IMR-90 (cell line): Measurements from ENCODE around the gene SFT2D3. TPM values are rescaled to one million over a fixed set of nuclear protein-coding genes. Genes with fewer than 3 reads are reported as not detected.

Experiments
- ATAC-seq: fragments of 200-7000 bp; cut with Tn5 transposase; 2 replicates; pipeline ENCODE4 v1.9.1; 2020; ENCODE audit warnings: low read depth, mild to moderate bottlenecking, moderate library complexity
- BruUV-seq: library from RNA; stranded (reverse); fragments of 400-500 nt; replicated peaks from 2 replicates; lab custom pipeline; 2021; lab: Mats Ljungman, UMichigan
- CTCF ChIA-PET: fragments of 300-600 bp; formaldehyde crosslinking; extraction: SDS; loops from one replicate; lab custom pipeline; 2021; ENCODE audit warnings: antibody characterized with exemption; lab: Yijun Ruan, JAX
- POLR2A ChIA-PET: fragments of 300-600 bp; sonication (Branson Sonifier 250); formaldehyde crosslinking; loops from one replicate; lab custom pipeline; 2022; ENCODE audit warnings: antibody characterized with exemption; ENCODE audit not compliant: unreplicated experiment; lab: Charles Lee
- DNase-seq: peaks from one replicate; pipeline ENCODE4 v3.0.0; 2013
- H2AFZ ChIP-seq: replicated peaks from 2 replicates; pipeline ENCODE3; 2013; ENCODE audit warnings: low read length, mild to moderate bottlenecking; ENCODE audit not compliant: poor library complexity
- H2AK5ac ChIP-seq: 2 replicates; pipeline ENCODE4 v1.6.1; 2013; ENCODE audit warnings: low read depth, low read length, inconsistent platforms
- H2AK9ac ChIP-seq: replicated peaks from 2 replicates; pipeline ENCODE3; 2013; ENCODE audit warnings: mild to moderate bottlenecking, low read depth, low read length, moderate library complexity; ENCODE audit not compliant: poor library complexity
- H2BK120ac ChIP-seq: 2 replicates; pipeline ENCODE4 v1.6.1; 2013; ENCODE audit warnings: low read depth, low read length, inconsistent platforms
- H2BK15ac ChIP-seq: 3 replicates; pipeline ENCODE4 v1.6.1; 2013; ENCODE audit warnings: low read depth, low read length, inconsistent platforms
- H2BK20ac ChIP-seq: 2 replicates; pipeline ENCODE4 v1.6.1; 2013; ENCODE audit warnings: low read depth, mild to moderate bottlenecking, inconsistent platforms, low read length, moderate library complexity
- H2BK5ac ChIP-seq: 2 replicates; pipeline ENCODE4 v1.6.1; 2013; ENCODE audit warnings: mild to moderate bottlenecking, low read depth, low read length, inconsistent platforms; ENCODE audit not compliant: poor library complexity, severe bottlenecking
- H3K14ac ChIP-seq: replicated peaks from 2 replicates; pipeline ENCODE4 v1.6.1; 2013; ENCODE audit warnings: low read depth, low read length, inconsistent platforms
- H3K18ac ChIP-seq: 2 replicates; pipeline ENCODE4 v1.6.1; 2013; ENCODE audit warnings: low read depth, low read length, control low read depth
- H3K23ac ChIP-seq: 2 replicates; pipeline ENCODE4 v1.6.1; 2013; ENCODE audit warnings: low read depth, low read length, inconsistent platforms
- H3K27ac ChIP-seq: 2 replicates; pipeline ENCODE4 v1.5.1; 2013; ENCODE audit warnings: mild to moderate bottlenecking, control low read depth, low read length; ENCODE audit not compliant: insufficient read depth
- H3K27me3 ChIP-seq: 2 replicates; pipeline ENCODE4 v1.6.1; 2013; ENCODE audit warnings: low read length; ENCODE audit not compliant: control insufficient read depth, insufficient read depth
- H3K36me3 ChIP-seq: 2 replicates; pipeline ENCODE4 v1.6.1; 2013; ENCODE audit warnings: low read length, mixed read lengths; ENCODE audit not compliant: control insufficient read depth, insufficient read depth
- H3K4ac ChIP-seq: 2 replicates; pipeline ENCODE4 v1.6.1; 2013; ENCODE audit warnings: low read depth, low read length, inconsistent platforms
- H3K4me1 ChIP-seq: 2 replicates; pipeline ENCODE4 v1.6.1; 2013; ENCODE audit warnings: low read length, mixed read lengths; ENCODE audit not compliant: control insufficient read depth, insufficient read depth
- H3K4me2 ChIP-seq: 2 replicates; pipeline ENCODE4 v1.6.1; 2013; ENCODE audit warnings: low read depth, mild to moderate bottlenecking, control low read depth, low read length, moderate library complexity
- H3K4me3 ChIP-seq: 2 replicates; pipeline ENCODE4 v1.5.1; 2013; ENCODE audit warnings: low read depth, mild to moderate bottlenecking, control low read depth, low read length, moderate library complexity; ENCODE audit not compliant: insufficient read depth
- H3K56ac ChIP-seq: 2 replicates; pipeline ENCODE4 v1.6.1; 2013; ENCODE audit warnings: low read length, inconsistent platforms; ENCODE audit not compliant: insufficient read depth; ENCODE audit errors: extremely low read depth
- H3K79me1 ChIP-seq, 2 experiments: 2 replicates each; pipeline ENCODE4 v1.6.1; 2013; ENCODE audit warnings: low read length in 2 of 2, inconsistent platforms in 1 of 2, low read depth in 1 of 2
- H3K9ac ChIP-seq: 2 replicates; pipeline ENCODE4 v1.6.1; 2013; ENCODE audit warnings: low read depth, low read length, control low read depth
- H3K9me1 ChIP-seq: 2 replicates; pipeline ENCODE4 v1.6.1; 2013; ENCODE audit warnings: low read length, inconsistent platforms; ENCODE audit not compliant: insufficient read depth
- H3K9me3 ChIP-seq: 2 replicates; pipeline ENCODE4 v1.6.1; 2013; ENCODE audit warnings: low read length; ENCODE audit not compliant: control insufficient read depth, insufficient read depth
- H4K20me1 ChIP-seq: 2 replicates; pipeline ENCODE4 v1.6.1; 2013; ENCODE audit warnings: low read length, inconsistent platforms; ENCODE audit not compliant: insufficient read depth
- H4K5ac ChIP-seq: 2 replicates; pipeline ENCODE4 v1.6.1; 2013; ENCODE audit warnings: mild to moderate bottlenecking, low read depth, low read length, control low read depth
- H4K8ac ChIP-seq, 2 experiments: 2 replicates each; pipeline ENCODE4 v1.6.1; 2013; ENCODE audit warnings: low read depth in 2 of 2, low read length in 2 of 2, control low read depth in 1 of 2, inconsistent platforms in 1 of 2
- H4K91ac ChIP-seq: 2 replicates; pipeline ENCODE4 v1.6.1; 2013; ENCODE audit warnings: low read depth, low read length, inconsistent platforms; ENCODE audit not compliant: insufficient read depth
- BHLHE40 ChIP-seq: fragments of 150-350 bp; IDR thresholded peaks from 2 replicates; pipeline ENCODE4 v1.6.1; 2016; ENCODE audit warnings: mild to moderate bottlenecking, low read depth, low read length
- CEBPB ChIP-seq: IDR thresholded peaks from 2 replicates; pipeline ENCODE4 v1.6.1; 2012; ENCODE audit warnings: low read depth, low read length, improper control_type of control experiment
- CHD1 ChIP-seq: IDR thresholded peaks from 2 replicates; pipeline ENCODE4 v1.6.1; 2012; ENCODE audit warnings: low read depth, low read length, improper control_type of control experiment
- FOS ChIP-seq: fragments of 150-350 bp; IDR thresholded peaks from 2 replicates; pipeline ENCODE4 v1.6.1; 2016; ENCODE audit warnings: low read depth, low read length
- MAFK ChIP-seq: IDR thresholded peaks from 2 replicates; pipeline ENCODE4 v1.6.1; 2012; ENCODE audit warnings: low read depth, low read length, improper control_type of control experiment
- MAZ ChIP-seq: IDR thresholded peaks from 2 replicates; pipeline ENCODE4 v1.6.1; 2012; ENCODE audit warnings: low read depth, mild to moderate bottlenecking, low read length, improper control_type of control experiment, moderate library complexity, borderline replicate concordance
- MXI1 ChIP-seq: IDR thresholded peaks from 2 replicates; pipeline ENCODE4 v1.6.1; 2012; ENCODE audit warnings: low read depth, mild to moderate bottlenecking, low read length, moderate library complexity, borderline replicate concordance
- NFE2L2 ChIP-seq: fragments of 150-350 bp; IDR thresholded peaks from 2 replicates; pipeline ENCODE4 v1.6.1; 2016; ENCODE audit warnings: low read depth, mild to moderate bottlenecking, low read length
- POLR2A ChIP-seq: IDR thresholded peaks from 2 replicates; pipeline ENCODE4 v1.6.1; 2012; ENCODE audit warnings: mild to moderate bottlenecking, low read depth, low read length
- RAD21 ChIP-seq: IDR thresholded peaks from 2 replicates; pipeline ENCODE4 v1.6.1; 2012; ENCODE audit warnings: low read length, improper control_type of control experiment
- RCOR1 ChIP-seq: IDR thresholded peaks from 2 replicates; pipeline ENCODE4 v1.6.1; 2012; ENCODE audit warnings: mild to moderate bottlenecking, low read length, improper control_type of control experiment; ENCODE audit not compliant: insufficient replicate concordance
- RFX5 ChIP-seq: IDR thresholded peaks from 2 replicates; pipeline ENCODE4 v1.8.0; 2012; ENCODE audit warnings: low read depth, mild to moderate bottlenecking, low read length, moderate library complexity
- SMC3 ChIP-seq: fragments of 150-350 bp; IDR thresholded peaks from 2 replicates; pipeline ENCODE4 v1.6.1; 2016; ENCODE audit warnings: low read depth, mild to moderate bottlenecking, antibody characterized with exemption, low read length, moderate library complexity
- WGBS, 2 experiments: methylation state at CpG; one replicate each; pipeline versions ENCODE4 v1.1.5 to v1.1.7; 2013; ENCODE audit warnings: missing lambda C conversion rate in 2 of 2; ENCODE audit not compliant: insufficient read length in 1 of 2; ENCODE audit errors: extremely low coverage in 2 of 2; 5-methylcytosine and 5-hydroxymethylcytosine counted together
- dilution Hi-C: fragments of 300-500 bp; cut with HindIII; formaldehyde crosslinking; loops from one replicate; pipeline ENCODE4 v1.14.3; 2018; ENCODE audit warnings: low sequenced_read_pairs; ENCODE audit not compliant: unreplicated experiment
- in situ Hi-C: fragments of 300-500 bp; cut with MboI; formaldehyde crosslinking; loops from 3 replicates; pipeline ENCODE4 v1.14.3; 2019; ENCODE audit warnings: low sequenced_read_pairs, inconsistent platforms, mixed read lengths
- intact Hi-C: fragments of 100-400 bp; cut with micrococcal nuclease; formaldehyde crosslinking; loops from 2 replicates; pipeline ENCODE4 v1.10.0; 2022
- polyA plus RNA-seq, 3 experiments: library from polyadenylated mRNA; depleted of rRNA; stranded (reverse); fragments of >200 nt; gene quantifications; 2 replicates each; pipeline ENCODE4 v1.2.3, GENCODE V29; 2012; ENCODE audit warnings: low replicate concordance in 1 of 3
- total RNA-seq: library from RNA; depleted of rRNA; stranded (reverse); fragments of >200 nt; gene quantifications from 2 replicates; pipeline ENCODE4 v1.2.3, GENCODE V29; 2012
- TF ChIP-seq, protein P1 (sequence below): conservative IDR thresholded peaks from 2 replicates; pipeline ENCODE4 v1.5.1; 2012; ENCODE audit warnings: mild to moderate bottlenecking, low read depth, low read length, improper control_type of control experiment
- TF ChIP-seq, protein P2 (sequence below): fragments of 150-350 bp; IDR thresholded peaks from 2 replicates; pipeline ENCODE4 v1.6.1; 2017; ENCODE audit warnings: mild to moderate bottlenecking, antibody characterized with exemption, low read length, low read depth
- TF ChIP-seq, protein P3 (sequence below): fragments of 150-350 bp; IDR thresholded peaks from 2 replicates; pipeline ENCODE4 v1.6.1; 2016; ENCODE audit warnings: low read depth, mild to moderate bottlenecking, low read length, moderate library complexity, borderline replicate concordance

The SFT2D3 gene
- total and polyA plus RNA-seq, 2 of the 4 experiments (the other 2 are of a cell fraction) = 2.5 to 3.1 TPM

DNA sequence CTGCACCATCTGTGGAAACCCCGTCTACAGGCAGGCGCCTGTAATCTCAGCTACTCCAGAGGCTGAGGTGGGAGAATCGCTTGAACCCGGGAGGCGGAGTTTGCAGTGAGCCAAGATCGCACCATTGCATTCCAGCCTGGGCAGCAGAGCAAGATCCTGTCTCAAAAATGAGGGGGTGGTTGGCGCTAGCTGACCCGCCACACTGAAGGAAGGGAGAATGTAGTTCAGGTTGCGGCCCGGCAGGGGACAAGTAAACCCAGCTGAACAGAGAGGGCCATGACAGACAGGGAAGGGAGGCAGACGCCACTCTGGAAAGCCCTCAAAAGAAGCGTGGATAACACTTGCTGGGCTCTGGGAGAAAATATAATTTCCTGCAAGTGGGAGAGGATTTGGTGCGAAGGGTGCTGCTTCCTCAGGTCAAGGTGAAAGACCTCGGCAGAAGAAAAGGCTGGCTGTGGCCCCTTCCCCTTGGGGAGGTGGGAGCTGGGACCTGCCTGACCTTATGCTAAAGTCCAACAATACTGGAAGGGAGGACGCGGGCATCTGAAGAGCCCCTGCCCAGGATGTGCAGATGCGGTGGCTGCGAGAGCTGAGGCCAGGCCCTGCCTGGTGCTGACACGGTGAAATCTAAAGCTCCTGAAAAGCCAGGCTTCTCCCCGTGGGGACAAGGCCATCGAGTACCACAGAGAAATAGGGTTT, 3.7 kb upstream of the SFT2D3 start:
- no peak overlapping the region for H3K56ac ChIP-seq
- no peak overlapping the region for H3K23ac ChIP-seq
- 97% methylated on average over 17 of the region's 21 CpGs; no CpG with 5 or more reads in 1 of the 2 experiments for whole genome bisulfite sequencing, 2 experiments
- no peak overlapping the region for H2AK5ac ChIP-seq
- no peak overlapping the region for H2BK20ac ChIP-seq
- TF ChIP-seq MXI1 (no peak), SMC3 (no peak), MAZ (no peak), FOS (no peak), RAD21 (no peak), RFX5 (no peak), CHD1 (no peak), BHLHE40 (no peak), CEBPB (no peak), POLR2A (no peak), MAFK (no peak), NFE2L2 (no peak), RCOR1 (no peak)
- TF ChIP-seq, protein P1, sequence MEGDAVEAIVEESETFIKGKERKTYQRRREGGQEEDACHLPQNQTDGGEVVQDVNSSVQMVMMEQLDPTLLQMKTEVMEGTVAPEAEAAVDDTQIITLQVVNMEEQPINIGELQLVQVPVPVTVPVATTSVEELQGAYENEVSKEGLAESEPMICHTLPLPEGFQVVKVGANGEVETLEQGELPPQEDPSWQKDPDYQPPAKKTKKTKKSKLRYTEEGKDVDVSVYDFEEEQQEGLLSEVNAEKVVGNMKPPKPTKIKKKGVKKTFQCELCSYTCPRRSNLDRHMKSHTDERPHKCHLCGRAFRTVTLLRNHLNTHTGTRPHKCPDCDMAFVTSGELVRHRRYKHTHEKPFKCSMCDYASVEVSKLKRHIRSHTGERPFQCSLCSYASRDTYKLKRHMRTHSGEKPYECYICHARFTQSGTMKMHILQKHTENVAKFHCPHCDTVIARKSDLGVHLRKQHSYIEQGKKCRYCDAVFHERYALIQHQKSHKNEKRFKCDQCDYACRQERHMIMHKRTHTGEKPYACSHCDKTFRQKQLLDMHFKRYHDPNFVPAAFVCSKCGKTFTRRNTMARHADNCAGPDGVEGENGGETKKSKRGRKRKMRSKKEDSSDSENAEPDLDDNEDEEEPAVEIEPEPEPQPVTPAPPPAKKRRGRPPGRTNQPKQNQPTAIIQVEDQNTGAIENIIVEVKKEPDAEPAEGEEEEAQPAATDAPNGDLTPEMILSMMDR = no peak
- TF ChIP-seq, protein P2, sequence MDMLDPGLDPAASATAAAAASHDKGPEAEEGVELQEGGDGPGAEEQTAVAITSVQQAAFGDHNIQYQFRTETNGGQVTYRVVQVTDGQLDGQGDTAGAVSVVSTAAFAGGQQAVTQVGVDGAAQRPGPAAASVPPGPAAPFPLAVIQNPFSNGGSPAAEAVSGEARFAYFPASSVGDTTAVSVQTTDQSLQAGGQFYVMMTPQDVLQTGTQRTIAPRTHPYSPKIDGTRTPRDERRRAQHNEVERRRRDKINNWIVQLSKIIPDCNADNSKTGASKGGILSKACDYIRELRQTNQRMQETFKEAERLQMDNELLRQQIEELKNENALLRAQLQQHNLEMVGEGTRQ = no peak
- TF ChIP-seq, protein P3, sequence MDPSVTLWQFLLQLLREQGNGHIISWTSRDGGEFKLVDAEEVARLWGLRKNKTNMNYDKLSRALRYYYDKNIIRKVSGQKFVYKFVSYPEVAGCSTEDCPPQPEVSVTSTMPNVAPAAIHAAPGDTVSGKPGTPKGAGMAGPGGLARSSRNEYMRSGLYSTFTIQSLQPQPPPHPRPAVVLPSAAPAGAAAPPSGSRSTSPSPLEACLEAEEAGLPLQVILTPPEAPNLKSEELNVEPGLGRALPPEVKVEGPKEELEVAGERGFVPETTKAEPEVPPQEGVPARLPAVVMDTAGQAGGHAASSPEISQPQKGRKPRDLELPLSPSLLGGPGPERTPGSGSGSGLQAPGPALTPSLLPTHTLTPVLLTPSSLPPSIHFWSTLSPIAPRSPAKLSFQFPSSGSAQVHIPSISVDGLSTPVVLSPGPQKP = no peak
- no peak for ATAC-seq
- no peaks in the 10 kb centered on the region for H3K27me3 ChIP-seq
- H3K9me3 ChIP-seq = no peaks in the 10 kb centered on the region
- H3K27ac ChIP-seq = no peak overlapping the region
- H3K36me3 ChIP-seq = no peaks in the 10 kb centered on the region
- H2BK15ac ChIP-seq = no peak overlapping the region
- no peaks in the 10 kb centered on the region for H4K20me1 ChIP-seq
- H4K91ac ChIP-seq = no peak overlapping the region
- DNase-seq = no peak
- H3K4ac ChIP-seq = no peak overlapping the region
- dilution Hi-C loops (no loop called here), intact Hi-C loops (no loop called here), in situ Hi-C loops (no loop called here)
- H4K8ac ChIP-seq = no peak overlapping the region
- no peak overlapping the region for H2BK5ac ChIP-seq
- H3K4me3 ChIP-seq = no peak overlapping the region
- BruUV-seq = no TSS peak
- ChIA-PET POLR2A (no interaction called here), CTCF (no interaction called here)
- H3K79me1 ChIP-seq = peaks cover 1 to 19% of the 10 kb centered on the region in 2 experiments; a peak in 3 of 4 replicates
- peaks cover 9% of the 10 kb centered on the region for H3K9me1 ChIP-seq
- H3K4me1 ChIP-seq = peaks cover 2% of the 10 kb centered on the region; the same call in 1 of the 2 replicates
- no peak overlapping the region for H2BK120ac ChIP-seq
- no peak overlapping the region for H3K18ac ChIP-seq
- H4K5ac ChIP-seq = no peak overlapping the region
- no peak overlapping the region for H3K9ac ChIP-seq
- H3K14ac ChIP-seq = no peak overlapping the region
- no peak overlapping the region for H2AFZ ChIP-seq
- H3K4me2 ChIP-seq = no peak overlapping the region
- H2AK9ac ChIP-seq = peak overlapping the region; percentile 18
